H1 (cell line): ENCODE measurements around the gene TATDN2.

Experiments
- CBX5 ChIP-seq: fragments of 300-800, 300-1000 bp; sonication (generic); IDR thresholded peaks from 2 replicates; pipeline ENCODE4 v1.7.1; 2016; ENCODE audit warnings: antibody characterized with exemption, low read length, low read depth
- CHD1 ChIP-seq: IDR thresholded peaks from 2 replicates; pipeline ENCODE4 v1.6.1; 2012; ENCODE audit warnings: low read depth, low read length, improper control_type of control experiment
- CTCF ChIP-seq, 3 experiments: IDR thresholded peaks; 1 replicate in 2 of 3; 2 replicates in 1 of 3; pipeline versions ENCODE4 v1.5.1 to v1.6.1; 2011; ENCODE audit warnings: low read length in 3 of 3, mild to moderate bottlenecking in 3 of 3, inconsistent platforms in 2 of 3, low read depth in 1 of 3, moderate library complexity in 1 of 3; ENCODE audit not compliant: insufficient read depth in 1 of 3; ENCODE audit errors: control extremely low read depth in 1 of 3
- EZH2 ChIP-seq: fragments of 200-600 bp; sonication (generic); IDR thresholded peaks from 2 replicates; pipeline ENCODE4 v1.7.1; 2012; ENCODE audit warnings: low read depth, mild to moderate bottlenecking, moderate library complexity, low read length, inconsistent platforms; ENCODE audit not compliant: severe bottlenecking
- JUN ChIP-seq: IDR thresholded peaks from 2 replicates; pipeline ENCODE4 v1.6.1; 2011; ENCODE audit warnings: low read depth, mild to moderate bottlenecking, improper control_type of control experiment, low read length
- MAX ChIP-seq: IDR thresholded peaks from 2 replicates; pipeline ENCODE4 v1.6.1; 2012; ENCODE audit warnings: inconsistent platforms
- POLR2A ChIP-seq, 2 experiments: IDR thresholded peaks; 1 replicate in 1 of 2; 2 replicates in 1 of 2; pipeline ENCODE4 v1.6.1; 2011; ENCODE audit warnings: low read depth in 2 of 2, low read length in 2 of 2, mild to moderate bottlenecking in 2 of 2; ENCODE audit errors: control extremely low read depth in 1 of 2
- RAD21 ChIP-seq, 2 experiments: IDR thresholded peaks in 1 of 2; conservative IDR thresholded peaks in 1 of 2; 2 replicates each; pipeline ENCODE4 v1.6.1; 2011; ENCODE audit warnings: low read depth in 2 of 2, low read length in 2 of 2, improper control_type of control experiment in 1 of 2, inconsistent platforms in 1 of 2, mild to moderate bottlenecking in 1 of 2, moderate library complexity in 1 of 2
- RFX5 ChIP-seq: IDR thresholded peaks from 2 replicates; pipeline ENCODE4 v1.6.1; 2011; ENCODE audit warnings: low read depth, low read length, improper control_type of control experiment, borderline replicate concordance
- SP2 ChIP-seq: IDR thresholded peaks from 2 replicates; pipeline ENCODE4 v1.6.1; 2012; ENCODE audit warnings: mild to moderate bottlenecking, low read length, inconsistent platforms
- ZNF274 ChIP-seq: IDR thresholded peaks from 2 replicates; pipeline ENCODE4 v1.7.0; 2012; ENCODE audit warnings: low read length, borderline replicate concordance; ENCODE audit errors: extremely low read depth

- no peak for TF ChIP-seq SP2
- TF ChIP-seq ZNF274: no peak
- TF ChIP-seq RFX5: no peak
- TF ChIP-seq EZH2: no peak
- no peak for TF ChIP-seq CTCF (IDR thresholded peaks at IDR 0.05; ENCODE audit: control extremely low read depth in 1 of 3, insufficient read depth in 1 of 3, low read depth in 1 of 3, low read length in 3 of 3)
- no peak for TF ChIP-seq MAX
- TF ChIP-seq CHD1: no peak
- TF ChIP-seq RAD21 (IDR thresholded peaks at IDR 0.05 in 1 of 2, conservative IDR thresholded peaks at IDR 0.05 in 1 of 2; ENCODE audit: low read depth in 2 of 2, low read length in 2 of 2): no peak
- no peak for TF ChIP-seq POLR2A (IDR thresholded peaks at IDR 0.05; ENCODE audit: control extremely low read depth in 1 of 2, low read depth in 2 of 2, low read length in 2 of 2)
- TF ChIP-seq JUN: no peak
- no peak for TF ChIP-seq CBX5
Observed at GRCh38 chr3:10308678-10309077, 60.4 kb downstream of the TATDN2 start.
